Nephron (organoid): Measurements from ENCODE around the gene MSI2.
A peak's percentile ranks its signal among the peaks of the same experiment; 100 is the strongest.

ENCODE experiments used
- H3K27ac Mint-ChIP-seq, 3 experiments: 2 replicates each; pipeline ENCODE4 v1.8.0; 2020; ENCODE audit warnings: mixed read lengths in 3 of 3, mild to moderate bottlenecking in 2 of 3, moderate library complexity in 1 of 3
- H3K27me3 Mint-ChIP-seq: 2 replicates; pipeline ENCODE4 v1.8.0; 2021; ENCODE audit warnings: low read depth, mild to moderate bottlenecking, moderate library complexity, mixed read lengths
- H3K36me3 Mint-ChIP-seq: 2 replicates; pipeline ENCODE4 v1.8.0; 2020; ENCODE audit warnings: low read depth, mixed read lengths
- H3K4me1 Mint-ChIP-seq: 2 replicates; pipeline ENCODE4 v1.8.0; 2020; ENCODE audit warnings: mixed read lengths
- H3K4me3 Mint-ChIP-seq, 3 experiments: 2 replicates each; pipeline ENCODE4 v1.8.0; 2020; ENCODE audit warnings: mild to moderate bottlenecking in 3 of 3, mixed read lengths in 3 of 3, moderate library complexity in 2 of 3
- H3K9me3 Mint-ChIP-seq: 2 replicates; pipeline ENCODE4 v1.8.0; 2020; ENCODE audit warnings: mixed read lengths
- CTCF ChIP-seq, 3 experiments: fragments of 200-600 bp; sonication (generic); IDR thresholded peaks; one replicate each; pipeline ENCODE4 v1.5.0; 2021; ENCODE audit warnings: antibody characterized with exemption in 3 of 3; ENCODE audit not compliant: unreplicated experiment in 3 of 3

The MSI2 gene

GRCh38 chr17:57379237-57379894, 123.0 kb downstream of the MSI2 start:
- no peak for TF ChIP-seq CTCF (IDR thresholded peaks at IDR 0.05; ENCODE audit: unreplicated experiment in 3 of 3)
- H3K27ac Mint-ChIP-seq, result peak overlapping the region; percentile 53 to 85 (median 69)
- peaks cover 23% of the 10 kb centered on the region for H3K4me1 Mint-ChIP-seq
- peaks cover 4% of the 10 kb centered on the region for H3K9me3 Mint-ChIP-seq
- H3K36me3 Mint-ChIP-seq, result peaks cover 40% of the 10 kb centered on the region
- H3K27me3 Mint-ChIP-seq, result no peaks in the 10 kb centered on the region
- peak overlapping the region in 1 of 3 experiments; percentile 1 for H3K4me3 Mint-ChIP-seq

- Mint-ChIP-seq H3K36me3 (peaks cover 44% of the 10 kb centered on the region), H3K4me3 (peak overlapping the region in 1 of 3 experiments; percentile 1), H3K4me1 (peaks cover 23% of the 10 kb centered on the region), H3K9me3 (peaks cover 8% of the 10 kb centered on the region), H3K27me3 (no peaks in the 10 kb centered on the region), H3K27ac (peak overlapping the region; percentile 53 to 85 (median 69))
- TF ChIP-seq CTCF (IDR thresholded peaks at IDR 0.05; ENCODE audit: unreplicated experiment in 3 of 3), result no peak
Measured at GRCh38 chr17:57379895-57380434, 123.6 kb downstream of the MSI2 start.

- Mint-ChIP-seq H3K36me3 (peaks cover 43% of the 10 kb centered on the region), H3K27ac (peak overlapping the region in 2 of 3 experiments; percentile 55 to 73), H3K9me3 (peaks cover 12% of the 10 kb centered on the region), H3K27me3 (no peaks in the 10 kb centered on the region), H3K4me3 (no peak overlapping the region), H3K4me1 (peaks cover 16% of the 10 kb centered on the region)
- TF ChIP-seq CTCF (IDR thresholded peaks at IDR 0.05; ENCODE audit: unreplicated experiment in 3 of 3), result no peak
Measured at GRCh38 chr17:57381498-57381897, 125.2 kb downstream of the MSI2 start.

- Mint-ChIP-seq H3K9me3 (peaks cover 18% of the 10 kb centered on the region), H3K4me1 (peaks cover 10% of the 10 kb centered on the region), H3K36me3 (peaks cover 61% of the 10 kb centered on the region), H3K4me3 (no peak overlapping the region), H3K27me3 (no peaks in the 10 kb centered on the region), H3K27ac (no peak overlapping the region)
- TF ChIP-seq CTCF (IDR thresholded peaks at IDR 0.05; ENCODE audit: unreplicated experiment in 3 of 3), result no peak
Measured at GRCh38 chr17:57384219-57384618, 127.9 kb downstream of the MSI2 start.

GRCh38 chr17:57385975-57386374, 129.7 kb downstream of the MSI2 start:
- no peak overlapping the region for H3K4me3 Mint-ChIP-seq
- peaks cover 25% of the 10 kb centered on the region for H3K9me3 Mint-ChIP-seq
- no peak for TF ChIP-seq CTCF (IDR thresholded peaks at IDR 0.05; ENCODE audit: unreplicated experiment in 3 of 3)
- H3K4me1 Mint-ChIP-seq, result no peaks in the 10 kb centered on the region
- peaks cover 72% of the 10 kb centered on the region for H3K36me3 Mint-ChIP-seq
- H3K27me3 Mint-ChIP-seq, result no peaks in the 10 kb centered on the region
- no peak overlapping the region for H3K27ac Mint-ChIP-seq

GRCh38 chr17:57387575-57387974, 131.3 kb downstream of the MSI2 start:
- Mint-ChIP-seq H3K27ac (no peak overlapping the region), H3K4me3 (no peak overlapping the region), H3K4me1 (no peaks in the 10 kb centered on the region), H3K9me3 (peaks cover 34% of the 10 kb centered on the region), H3K36me3 (peaks cover 82% of the 10 kb centered on the region), H3K27me3 (peaks cover 4% of the 10 kb centered on the region)
- TF ChIP-seq CTCF (IDR thresholded peaks at IDR 0.05; ENCODE audit: unreplicated experiment in 3 of 3), result no peak
